Transverse colon (tissue), 4 donors: ENCODE measurements around the gene ARID3B. TPM values are rescaled to one million over a fixed set of nuclear protein-coding genes. Genes with fewer than 3 reads are reported as not detected.

ENCODE experiments used
- DNase-seq: peaks from one replicate; pipeline ENCODE4 v3.0.0-alpha.2; 2019
- H3K27ac ChIP-seq, 4 donors: fragments of 200-600 bp; sonication (generic); 2 replicates each; pipeline ENCODE4 v1.5.1; 2016 to 2018; ENCODE audit warnings: inconsistent platforms in 4 of 4
- H3K27me3 ChIP-seq: fragments of 200-600 bp; sonication (generic); 2 replicates; pipeline ENCODE4 v1.5.1; 2017; ENCODE audit warnings: inconsistent platforms
- H3K36me3 ChIP-seq, 4 donors: fragments of 200-600 bp; sonication (generic); 2 replicates each; pipeline ENCODE4 v1.5.1; 2017 to 2019; ENCODE audit warnings: inconsistent platforms in 4 of 4
- H3K4me1 ChIP-seq, 4 donors: fragments of 200-600 bp; sonication (generic); 2 replicates each; pipeline ENCODE4 v1.5.1; 2017 to 2020; ENCODE audit warnings: inconsistent platforms in 4 of 4
- H3K4me3 ChIP-seq, 4 donors: fragments of 200-600 bp; sonication (generic); 1 replicate in 1 of 4; 2 replicates in 3 of 4; pipeline versions ENCODE4 v1.5.1 to v1.6.1; 2017 to 2019; ENCODE audit warnings: inconsistent platforms in 4 of 4
- H3K9me3 ChIP-seq, 2 donors: fragments of 200-600 bp; sonication (generic); 2 replicates each; pipeline ENCODE4 v1.5.1; 2017 to 2019; ENCODE audit warnings: inconsistent platforms in 2 of 2
- CTCF ChIP-seq, 5 experiments: fragments of 200-600 bp in 3 of 5; fragments of 450-650 bp in 2 of 5; sonication (generic) in 3 of 5; IDR thresholded peaks; 1 replicate in 2 of 5; 2 replicates in 3 of 5; pipeline ENCODE4 v1.5.1; 2016 to 2017; ENCODE audit warnings: antibody characterized with exemption in 5 of 5, inconsistent platforms in 3 of 5, mild to moderate bottlenecking in 2 of 5, moderate library complexity in 1 of 5
- EP300 ChIP-seq: sonication (generic); formaldehyde crosslinking; IDR thresholded peaks from one replicate; pipeline ENCODE4 v1.6.1; 2017; ENCODE audit warnings: antibody characterized with exemption, low read depth
- POLR2A ChIP-seq: fragments of 450-650 bp; IDR thresholded peaks from one replicate; pipeline ENCODE4 v1.6.1; 2016; ENCODE audit warnings: antibody characterized with exemption, mild to moderate bottlenecking, moderate library complexity
- POLR2AphosphoS5 ChIP-seq, 3 donors: sonication (generic); formaldehyde crosslinking; IDR thresholded peaks; one replicate each; pipeline ENCODE4 v1.6.1; 2016; ENCODE audit warnings: antibody characterized with exemption in 3 of 3
- WGBS, 2 donors: methylation state at CpG; one replicate each; pipeline ENCODE4 v1.1.5; 2018; ENCODE audit warnings: low coverage in 1 of 2; 5-methylcytosine and 5-hydroxymethylcytosine counted together
- in situ Hi-C, 4 donors: fragments of 200-750 bp; cut with MboI; loops; one replicate each; pipeline versions ENCODE4 v1.15.0 to v1.15.1; 2017; ENCODE audit warnings: low sequenced_read_pairs in 3 of 4, low pct_ligation_motif_present in 1 of 4, low pct_unique_long_range_greater_than_20kb in 1 of 4
- intact Hi-C: fragments of 100-400 bp; cut with DNase I; formaldehyde crosslinking; loops from one replicate; pipeline ENCODE4 v1.15.1; 2023; ENCODE audit warnings: low total_unique reads
- total RNA-seq, 4 donors: library from RNA; depleted of rRNA; stranded (reverse); fragments of >200 nt; gene quantifications; one replicate each; pipeline ENCODE4 v1.1.0, GENCODE V29; 2016

Gene ARID3B
- 10 to 100 TPM in 3 of 4 donors, 1 to 10 TPM in 1; 9.6 to 25.8 (median 12.5) TPM for total RNA-seq

- Histone ChIP-seq H3K27me3 (no peaks in the 10 kb centered on the region), H3K36me3 (no peaks in the 10 kb centered on the region), H3K4me3 (peak within 1 kb of the TSS; percentile 81 to 99 (median 92)), H3K27ac (peak within 1 kb of the TSS; percentile 85 to 94 (median 88)), H3K4me1 (peaks cover 12 to 41% (median 27%) of the 10 kb centered on the region in 4 donors), H3K9me3 (no peaks in the 10 kb centered on the region)
- 1% methylated on average over 38 of the region's 73 CpGs; no CpG with 5 or more reads in 1 of the 2 donors for WGBS, 2 donors
- in situ Hi-C loops: no loop called here
- intact Hi-C loops: no loop called here
- DNase-seq: peak; percentile 99
- TF ChIP-seq POLR2A (peak; percentile 65), POLR2AphosphoS5 (IDR thresholded peaks at IDR 0.05) (peak; percentile 28 to 75 (median 73)), EP300 (no peak)
Observed at GRCh38 chr15:74540761-74541493, at the start of gene ARID3B. TSS of gene ARID3B (plus strand) at chr15:74541220. CDS start at chr15:74543937, 2,717 bp downstream.

GRCh38 chr15:74496648-74497047 lies 44.4 kb upstream of the ARID3B start:
- Histone ChIP-seq H3K4me1 (no peaks in the 10 kb centered on the region), H3K27me3 (no peaks in the 10 kb centered on the region), H3K4me3 (no peak overlapping the region), H3K27ac (no peak overlapping the region), H3K9me3 (no peaks in the 10 kb centered on the region), H3K36me3 (no peaks in the 10 kb centered on the region)
- no peak for DNase-seq
- in situ Hi-C loops: no loop called here
- intact Hi-C loops: no loop called here
- TF ChIP-seq EP300 (no peak), POLR2AphosphoS5 (IDR thresholded peaks at IDR 0.05) (no peak)
- 91 to 94% methylated on average over 3 of the region's 3 CpGs for WGBS, 2 donors

GRCh38 chr15:74497584-74497983 lies 43.4 kb upstream of the ARID3B start:
- WGBS, 2 donors: 43 to 63% methylated on average over 2 of the region's 2 CpGs
- H3K36me3 ChIP-seq: no peaks in the 10 kb centered on the region
- TF ChIP-seq POLR2A: no peak
- TF ChIP-seq EP300: no peak
- TF ChIP-seq CTCF (IDR thresholded peaks at IDR 0.05): no peak
- TF ChIP-seq POLR2AphosphoS5 (IDR thresholded peaks at IDR 0.05): no peak
- no peaks in the 10 kb centered on the region for H3K27me3 ChIP-seq
- in situ Hi-C loops: no loop called here
- no peaks in the 10 kb centered on the region for H3K9me3 ChIP-seq
- H3K4me3 ChIP-seq: no peak overlapping the region
- peak; percentile 11 for DNase-seq
- intact Hi-C loops: no loop called here
- H3K4me1 ChIP-seq: no peaks in the 10 kb centered on the region
- H3K27ac ChIP-seq: peak overlapping the region in 1 of 4 donors; percentile 33

GRCh38 chr15:74499366-74499765 lies 41.7 kb upstream of the ARID3B start:
- DNase-seq: no peak
- intact Hi-C loops (no loop called here), in situ Hi-C loops (no loop called here)
- Histone ChIP-seq H3K36me3 (no peaks in the 10 kb centered on the region), H3K27me3 (no peaks in the 10 kb centered on the region), H3K27ac (no peak overlapping the region), H3K4me1 (no peaks in the 10 kb centered on the region), H3K9me3 (no peaks in the 10 kb centered on the region), H3K4me3 (no peak overlapping the region)
- TF ChIP-seq POLR2A: no peak
- no peak for TF ChIP-seq POLR2AphosphoS5 (IDR thresholded peaks at IDR 0.05)
- TF ChIP-seq CTCF (IDR thresholded peaks at IDR 0.05): no peak
- TF ChIP-seq EP300: no peak
- WGBS, 2 donors: 90 to 100% methylated on average over 2 of the region's 2 CpGs

GRCh38 chr15:74500401-74500800 lies 40.6 kb upstream of the ARID3B start:
- Histone ChIP-seq H3K4me1 (no peaks in the 10 kb centered on the region), H3K4me3 (no peak overlapping the region), H3K36me3 (no peaks in the 10 kb centered on the region), H3K27ac (no peak overlapping the region), H3K27me3 (no peaks in the 10 kb centered on the region), H3K9me3 (no peaks in the 10 kb centered on the region)
- WGBS, 2 donors: 100% methylated on average over 2 of the region's 2 CpGs; no CpG with 5 or more reads in 1 of the 2 donors
- in situ Hi-C loops (no loop called here), intact Hi-C loops (no loop called here)
- no peak for TF ChIP-seq CTCF (IDR thresholded peaks at IDR 0.05)
- TF ChIP-seq POLR2A: no peak
- no peak for TF ChIP-seq EP300
- TF ChIP-seq POLR2AphosphoS5 (IDR thresholded peaks at IDR 0.05): no peak
- DNase-seq: no peak
